ENCODE data around the gene AUP1.
A peak's percentile ranks its signal among the peaks of the same experiment; 100 is the strongest.

AUP1 gene

GRCh38 chr2:74530239-74531187 lies 1.0 kb upstream of the AUP1 start:
- H3K36me3 ChIP-seq (replicated peaks; ENCODE audit: low read depth, low read length) = peaks cover 48% of the 10 kb centered on the region
- no peaks in the 10 kb centered on the region for H3K9me3 ChIP-seq (ENCODE audit: insufficient read depth, low read length)
- no peaks in the 10 kb centered on the region for H3K27me3 ChIP-seq (ENCODE audit: low read depth, low read length)
- H3K79me2 ChIP-seq (ENCODE audit: low read length) = peaks cover 48% of the 10 kb centered on the region
- peak overlapping the region; percentile 98 for H3K9ac ChIP-seq (ENCODE audit: low read length)
- peaks cover 44% of the 10 kb centered on the region for H3K4me1 ChIP-seq (ENCODE audit: low read length)
- 0 out of 2 replicates have a peak overlapping the region, but pooled peaks have one; percentile 49 for H2AFZ ChIP-seq (ENCODE audit: low read depth, low read length)
- peak overlapping the region; percentile 100 for H3K4me2 ChIP-seq (ENCODE audit: low read length)
- no peaks in the 10 kb centered on the region; the same call in 1 of the 2 replicates for H4K20me1 ChIP-seq (ENCODE audit: insufficient read depth, low read length)
- TF ChIP-seq CTCF (IDR thresholded peaks at IDR 0.05; ENCODE audit: low read depth, low read length) (no peak), EZH2phosphoT487 (IDR thresholded peaks at IDR 0.05; ENCODE audit: low read depth) (no peak)
- H3K4me3 ChIP-seq (ENCODE audit: low read length) = peak overlapping the region; percentile 99
- peak overlapping the region; percentile 95 for H3K27ac ChIP-seq (ENCODE audit: low read length)

GRCh38 chr2:74528600-74529356 lies 728 bp downstream of the AUP1 start:
- H3K4me3 ChIP-seq (ENCODE audit: low read length) = peak overlapping the region; percentile 99
- no peak overlapping the region; the same call in 1 of the 2 replicates for H2AFZ ChIP-seq (ENCODE audit: low read depth, low read length)
- peak overlapping the region; percentile 95 for H3K27ac ChIP-seq (ENCODE audit: low read length)
- no peaks in the 10 kb centered on the region for H3K27me3 ChIP-seq (ENCODE audit: low read depth, low read length)
- H3K36me3 ChIP-seq (replicated peaks; ENCODE audit: low read depth, low read length) = peaks cover 51% of the 10 kb centered on the region
- peak overlapping the region; percentile 98 for H3K9ac ChIP-seq (ENCODE audit: low read length)
- TF ChIP-seq EZH2phosphoT487 (IDR thresholded peaks at IDR 0.05; ENCODE audit: low read depth) = no peak
- peak; percentile 24; the same call in 1 of the 2 replicates for TF ChIP-seq CTCF (IDR thresholded peaks at IDR 0.05; ENCODE audit: low read depth, low read length)
- no peaks in the 10 kb centered on the region; the same call in 1 of the 2 replicates for H4K20me1 ChIP-seq (ENCODE audit: insufficient read depth, low read length)
- peaks cover 44% of the 10 kb centered on the region for H3K4me1 ChIP-seq (ENCODE audit: low read length)
- no peaks in the 10 kb centered on the region for H3K9me3 ChIP-seq (ENCODE audit: insufficient read depth, low read length)
- H3K79me2 ChIP-seq (ENCODE audit: low read length) = peaks cover 48% of the 10 kb centered on the region
- peak overlapping the region; percentile 96 for H3K4me2 ChIP-seq (ENCODE audit: low read length)

GRCh38 chr2:74527741-74528140 lies 1.8 kb downstream of the AUP1 start:
- no peaks in the 10 kb centered on the region; the same call in 1 of the 2 replicates for H4K20me1 ChIP-seq (ENCODE audit: insufficient read depth, low read length)
- H3K4me2 ChIP-seq (ENCODE audit: low read length) = peak overlapping the region; percentile 96
- no peak for TF ChIP-seq EZH2phosphoT487 (IDR thresholded peaks at IDR 0.05; ENCODE audit: low read depth)
- TF ChIP-seq CTCF (IDR thresholded peaks at IDR 0.05; ENCODE audit: low read depth, low read length) = no peak
- peaks cover 50% of the 10 kb centered on the region for H3K36me3 ChIP-seq (replicated peaks; ENCODE audit: low read depth, low read length)
- H3K9me3 ChIP-seq (ENCODE audit: insufficient read depth, low read length) = no peaks in the 10 kb centered on the region
- peak overlapping the region; percentile 98; the same call in 1 of the 2 replicates for H3K9ac ChIP-seq (ENCODE audit: low read length)
- H3K27me3 ChIP-seq (ENCODE audit: low read depth, low read length) = no peaks in the 10 kb centered on the region
- peaks cover 48% of the 10 kb centered on the region for H3K79me2 ChIP-seq (ENCODE audit: low read length)
- H3K27ac ChIP-seq (ENCODE audit: low read length) = peak overlapping the region; percentile 95
- no peak overlapping the region for H2AFZ ChIP-seq (ENCODE audit: low read depth, low read length)
- H3K4me1 ChIP-seq (ENCODE audit: low read length) = peaks cover 44% of the 10 kb centered on the region
- H3K4me3 ChIP-seq (ENCODE audit: low read length) = peak overlapping the region; percentile 99
